OCI-LY7 (cell line): Measurements from ENCODE around the gene CD300A.

Experiments used
- EZH2phosphoT487 ChIP-seq: fragments of 200-600 bp; sonication (generic); IDR thresholded peaks from 2 replicates; pipeline ENCODE4 v1.6.1; 2018; ENCODE audit warnings: low read depth, borderline replicate concordance, mild to moderate bottlenecking, mixed run types, antibody characterized with exemption, low read length, moderate library complexity, mixed read lengths
- TF ChIP-seq, protein P1 (sequence below): fragments of 200-600 bp; sonication (generic); conservative IDR thresholded peaks from 2 replicates; pipeline ENCODE4 v1.5.1; 2014; ENCODE audit warnings: mild to moderate bottlenecking, antibody characterized with exemption, low read length, moderate library complexity, mixed read lengths

DNA sequence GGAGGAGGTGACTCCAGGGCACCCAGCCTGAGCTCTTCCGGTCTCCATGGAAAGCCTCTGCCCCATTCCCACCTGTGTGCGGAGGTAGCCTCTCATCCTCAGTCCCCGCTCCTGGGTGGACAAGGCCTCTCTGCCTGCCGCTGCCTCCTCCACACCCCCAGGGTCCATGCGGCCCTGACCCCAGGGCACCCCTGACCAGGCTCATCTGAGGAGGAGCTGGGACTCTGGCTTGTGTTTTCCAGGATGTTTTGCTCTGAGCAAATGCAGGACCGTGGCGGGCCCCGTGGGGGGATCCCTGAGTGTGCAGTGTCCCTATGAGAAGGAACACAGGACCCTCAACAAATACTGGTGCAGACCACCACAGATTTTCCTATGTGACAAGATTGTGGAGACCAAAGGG, 6.9 kb downstream of the CD300A start:
- TF ChIP-seq, protein P1, sequence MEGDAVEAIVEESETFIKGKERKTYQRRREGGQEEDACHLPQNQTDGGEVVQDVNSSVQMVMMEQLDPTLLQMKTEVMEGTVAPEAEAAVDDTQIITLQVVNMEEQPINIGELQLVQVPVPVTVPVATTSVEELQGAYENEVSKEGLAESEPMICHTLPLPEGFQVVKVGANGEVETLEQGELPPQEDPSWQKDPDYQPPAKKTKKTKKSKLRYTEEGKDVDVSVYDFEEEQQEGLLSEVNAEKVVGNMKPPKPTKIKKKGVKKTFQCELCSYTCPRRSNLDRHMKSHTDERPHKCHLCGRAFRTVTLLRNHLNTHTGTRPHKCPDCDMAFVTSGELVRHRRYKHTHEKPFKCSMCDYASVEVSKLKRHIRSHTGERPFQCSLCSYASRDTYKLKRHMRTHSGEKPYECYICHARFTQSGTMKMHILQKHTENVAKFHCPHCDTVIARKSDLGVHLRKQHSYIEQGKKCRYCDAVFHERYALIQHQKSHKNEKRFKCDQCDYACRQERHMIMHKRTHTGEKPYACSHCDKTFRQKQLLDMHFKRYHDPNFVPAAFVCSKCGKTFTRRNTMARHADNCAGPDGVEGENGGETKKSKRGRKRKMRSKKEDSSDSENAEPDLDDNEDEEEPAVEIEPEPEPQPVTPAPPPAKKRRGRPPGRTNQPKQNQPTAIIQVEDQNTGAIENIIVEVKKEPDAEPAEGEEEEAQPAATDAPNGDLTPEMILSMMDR: no peak
- TF ChIP-seq EZH2phosphoT487: no peak
